NCI-H2107 (cell line): Measurements from ENCODE around the gene ACKR2.

Experiments
- DNase-seq: peaks from one replicate; lab custom pipeline; 2025; lab: John Stamatoyannopoulos, UW

The ACKR2 gene

GRCh38 chr3:42809202-42809601, at the start of gene ACKR2:
ACKR2 (plus strand) TSS chr3:42809445; CDS start chr3:42864503, 55,058 bp downstream.
- DNase-seq = no peak

- no peak for DNase-seq
Measured at GRCh38 chr3:42762046-42762724, 47.1 kb upstream of the ACKR2 start.

- DNase-seq = no peak
Measured at GRCh38 chr3:42763021-42763420, 46.2 kb upstream of the ACKR2 start.

- no peak for DNase-seq
Measured at GRCh38 chr3:42764115-42764514, 45.1 kb upstream of the ACKR2 start.

- no peak for DNase-seq
Measured at GRCh38 chr3:42764561-42765295, 44.5 kb upstream of the ACKR2 start.

- DNase-seq = no peak
Measured at GRCh38 chr3:42769477-42770131, 39.6 kb upstream of the ACKR2 start.

GRCh38 chr3:42771271-42771670, 38.0 kb upstream of the ACKR2 start:
- no peak for DNase-seq

- peak; percentile 76 for DNase-seq
Measured at GRCh38 chr3:42772670-42773408, 36.4 kb upstream of the ACKR2 start, which contains the start of gene CCDC13. CCDC13 (minus strand) TSS chr3:42773253; CDS start chr3:42758345, 14,908 bp downstream.

GRCh38 chr3:42773409-42773751, 35.9 kb upstream of the ACKR2 start:
- no peak for DNase-seq

GRCh38 chr3:42778644-42779043, 30.6 kb upstream of the ACKR2 start:
- DNase-seq = no peak

- no peak for DNase-seq
Measured at GRCh38 chr3:42780398-42780797, 28.8 kb upstream of the ACKR2 start.

- peak; percentile 1 for DNase-seq
Measured at GRCh38 chr3:42780892-42781700, 28.1 kb upstream of the ACKR2 start.

GRCh38 chr3:42786212-42786611, 23.0 kb upstream of the ACKR2 start:
- DNase-seq = no peak

- no peak for DNase-seq
Measured at GRCh38 chr3:42786631-42787030, 22.6 kb upstream of the ACKR2 start.

- DNase-seq = no peak
Measured at GRCh38 chr3:42790714-42791229, 18.5 kb upstream of the ACKR2 start.

GRCh38 chr3:42795621-42796181, 13.5 kb upstream of the ACKR2 start:
- DNase-seq = no peak

- DNase-seq = no peak
Measured at GRCh38 chr3:42796332-42796885, 12.8 kb upstream of the ACKR2 start.

GRCh38 chr3:42799376-42799775, 9.9 kb upstream of the ACKR2 start:
- DNase-seq = no peak

- DNase-seq = no peak
Measured at GRCh38 chr3:42800251-42800650, 9.0 kb upstream of the ACKR2 start.

- no peak for DNase-seq
Measured at GRCh38 chr3:42801048-42801620, 8.1 kb upstream of the ACKR2 start.
